ENCODE results near the gene STX1B. TPM values are rescaled to one million over a fixed set of nuclear protein-coding genes. Genes with fewer than 3 reads are reported as not detected.

STX1B gene
- total and polyA plus RNA-seq, 2 of the 8 experiments (the other 6 are each of a cell fraction or from before 2014, with no cell fraction given), result 8.9 to 20.2 TPM

- WGBS, 2 experiments (ENCODE audit: extremely low coverage in 1 of 2, insufficient coverage in 1 of 2, insufficient read length in 1 of 2, insufficient replicate concordance in 2 of 2, low coverage in 1 of 2, low lambda C conversion rate in 2 of 2, missing lambda C conversion rate in 1 of 2), result 93% methylated on average over 18 of the region's 18 CpGs; no CpG with 5 or more reads in 1 of the 2 experiments
- ChIA-PET CTCF (ENCODE audit: partially characterized antibody) (interaction anchor here (0.9 to 3.8 kb wide), 6 partner anchors 9 to 29 kb away, joined by 3 to 26 read pairs (median 5); no protein-coding TSS in a partner anchor), POLR2A (ENCODE audit: partially characterized antibody) (interaction anchor here (0.9 to 6.4 kb wide), 11 partner anchors 9 to 153 kb away, joined by 3 to 45 read pairs (median 5); partner anchors contain the start of genes HSD3B7 and KAT8)
- Histone ChIP-seq H3K14ac (ENCODE audit: insufficient read length) (no peak overlapping the region), H2BK5ac (ENCODE audit: low read depth, low read length) (no peak overlapping the region), H3K9ac (replicated peaks in 1 of 4; ENCODE audit: extremely low read depth in 1 of 4, low read depth in 3 of 4, low read length in 3 of 4) (no peak overlapping the region), H3K27me3 (replicated peaks in 1 of 4; ENCODE audit: control insufficient read depth in 3 of 4, extremely low read depth in 1 of 4, insufficient read depth in 3 of 4, low read length in 3 of 4) (no peaks in the 10 kb centered on the region), H3K4me3 (ENCODE audit: extremely low read depth in 1 of 4, insufficient read depth in 2 of 4, low read depth in 3 of 4, low read length in 4 of 4) (no peak overlapping the region), H3K4me2 (ENCODE audit: insufficient read depth in 1 of 2, low read depth in 2 of 2, low read length in 2 of 2) (no peak overlapping the region), H3K79me2 (ENCODE audit: control insufficient read depth in 1 of 2, insufficient read depth in 2 of 2, low read length in 2 of 2) (peaks cover 0 to 10% of the 10 kb centered on the region in 2 experiments; a peak in 3 of 4 replicates), H2AK5ac (ENCODE audit: low read depth, low read length) (no peak overlapping the region), H2BK15ac (ENCODE audit: low read length) (no peak overlapping the region), H3K79me1 (ENCODE audit: low read depth, low read length) (peaks cover 8% of the 10 kb centered on the region), H3K9me3 (ENCODE audit: insufficient read depth in 2 of 2, low read depth in 1 of 2, low read length in 1 of 2) (no peaks in the 10 kb centered on the region; a peak in 1 of 4 replicates), H3K27ac (ENCODE audit: low read depth, low read length) (no peak overlapping the region), H2AFZ (ENCODE audit: low read length) (no peak overlapping the region), H3K36me3 (ENCODE audit: control insufficient read depth in 2 of 4, insufficient read depth in 4 of 4, low read length in 3 of 4) (peaks cover 60 to 90% (median 67%) of the 10 kb centered on the region in 4 experiments), H2BK20ac (ENCODE audit: low read length) (no peak overlapping the region), H4K91ac (replicated peaks; ENCODE audit: insufficient read length, low read length) (no peak overlapping the region), H3K23ac (ENCODE audit: insufficient read length) (no peak overlapping the region), H4K20me1 (replicated peaks in 1 of 2; ENCODE audit: control insufficient read depth in 1 of 2, insufficient read depth in 2 of 2, low read length in 2 of 2) (peaks cover 6 to 20% of the 10 kb centered on the region in 2 experiments), H4K5ac (ENCODE audit: insufficient read length, low read depth, low read length) (no peak overlapping the region), H3K4me1 (replicated peaks in 1 of 4; ENCODE audit: control insufficient read depth in 3 of 4, insufficient read depth in 4 of 4, low read length in 3 of 4) (0 out of 7 replicates have a peak, but pooled peaks cover 0 to under 1% (median 0%) of the 10 kb centered on the region in 4 experiments), H3K18ac (ENCODE audit: extremely low read depth, low read length) (no peak overlapping the region), H3K56ac (replicated peaks; ENCODE audit: insufficient read length, low read depth, low read length) (no peak overlapping the region), H4K8ac (ENCODE audit: extremely low read depth, insufficient read depth, low read length) (no peak overlapping the region), H2BK12ac (ENCODE audit: low read depth, low read length) (no peak overlapping the region), H3K4ac (replicated peaks; ENCODE audit: insufficient read length, low read depth, low read length) (no peak overlapping the region), H3K23me2 (ENCODE audit: low read depth, low read length) (no peaks in the 10 kb centered on the region), H2BK120ac (replicated peaks; ENCODE audit: low read depth, low read length) (no peak overlapping the region)
- FAIRE-seq (no peak), DNase-seq (ENCODE audit: low read depth in 1 of 2, low spot score in 2 of 2) (no peak)
- TF ChIP-seq CEBPB (IDR thresholded peaks at IDR 0.05; ENCODE audit: low read depth, low read length), result no peak
- no peak for TF ChIP-seq GABPA (IDR thresholded peaks at IDR 0.05; ENCODE audit: borderline replicate concordance, insufficient read depth, low read length)
- TF ChIP-seq EP300 (IDR thresholded peaks at IDR 0.05; ENCODE audit: borderline replicate concordance in 1 of 2, low read depth in 2 of 2, low read length in 2 of 2), result no peak
- TF ChIP-seq FOSL1 (IDR thresholded peaks at IDR 0.05; ENCODE audit: insufficient read depth, low read depth, low read length), result no peak
- no peak for TF ChIP-seq SP1 (IDR thresholded peaks at IDR 0.05; ENCODE audit: low read depth, low read length)
- TF ChIP-seq MAFK (IDR thresholded peaks at IDR 0.05; ENCODE audit: low read depth, low read length), result no peak
- TF ChIP-seq TAF7 (optimal IDR thresholded peaks at IDR 0.05; ENCODE audit: borderline replicate concordance, low read depth, low read length), result no peak
- no peak for TF ChIP-seq CTBP2 (IDR thresholded peaks at IDR 0.05; ENCODE audit: borderline replicate concordance, insufficient read depth, insufficient read length, low read length)
- TF ChIP-seq NANOG (IDR thresholded peaks at IDR 0.05; ENCODE audit: insufficient read depth, low read depth, low read length, poor library complexity, severe bottlenecking), result no peak
- TF ChIP-seq KDM4A (IDR thresholded peaks at IDR 0.05; ENCODE audit: low read depth, low read length, severe bottlenecking), result no peak
Measured at GRCh38 chr16:30963925-30964511, 46.4 kb downstream of the STX1B start.
